Gastrocnemius medialis (tissue), 4 donors: ENCODE results near the gene RNPEP. TPM values are rescaled to one million over a fixed set of nuclear protein-coding genes. Genes with fewer than 3 reads are reported as not detected.

Experiments
- ATAC-seq, 2 donors: fragments of 150-250 bp; one replicate each; pipeline ENCODE4 v1.9.1; 2016
- DNase-seq, 2 donors: peaks; one replicate each; pipeline ENCODE4 v3.0.0-alpha.2; 2019
- H3K27ac ChIP-seq, 4 donors: fragments of 200-600 bp; sonication (generic); 1 replicate in 1 of 4; 2 replicates in 3 of 4; pipeline ENCODE4 v1.5.1; 2016 to 2018; ENCODE audit warnings: mild to moderate bottlenecking in 2 of 4, moderate library complexity in 1 of 4
- H3K27me3 ChIP-seq, 3 donors: fragments of 200-600 bp; sonication (generic) in 2 of 3; 1 replicate in 1 of 3; 2 replicates in 2 of 3; pipeline versions ENCODE4 v1.5.1 to v1.6.0; 2016 to 2019; ENCODE audit warnings: mild to moderate bottlenecking in 1 of 3, moderate library complexity in 1 of 3
- H3K36me3 ChIP-seq, 2 donors: fragments of 200-600 bp; sonication (generic) in 1 of 2; one replicate each; pipeline ENCODE4 v1.5.1; 2017 to 2018
- H3K4me1 ChIP-seq, 2 donors: fragments of 200-600 bp; sonication (generic) in 1 of 2; one replicate each; pipeline ENCODE4 v1.5.1; 2016 to 2017; ENCODE audit warnings: mild to moderate bottlenecking in 2 of 2
- H3K4me3 ChIP-seq, 4 donors: fragments of 200-600 bp; sonication (generic) in 3 of 4; 1 replicate in 1 of 4; 2 replicates in 3 of 4; pipeline ENCODE4 v1.5.1; 2016 to 2019; ENCODE audit warnings: mild to moderate bottlenecking in 2 of 4
- H3K9me3 ChIP-seq, 3 donors: fragments of 200-600 bp; sonication (generic) in 2 of 3; 1 replicate in 1 of 3; 2 replicates in 2 of 3; pipeline ENCODE4 v1.5.1; 2016 to 2019
- POLR2A ChIP-seq, 2 donors: fragments of 450-650 bp; IDR thresholded peaks; one replicate each; pipeline ENCODE4 v1.6.1; 2017; ENCODE audit warnings: antibody characterized with exemption in 2 of 2, mild to moderate bottlenecking in 2 of 2, moderate library complexity in 2 of 2
- in situ Hi-C, 4 donors: fragments of 200-750 bp; cut with MboI; loops; one replicate each; pipeline versions ENCODE4 v1.15.0 to v1.8.0; 2017; ENCODE audit warnings: low sequenced_read_pairs in 4 of 4
- intact Hi-C: fragments of 100-400 bp; cut with DNase I; formaldehyde crosslinking; loops from one replicate; pipeline ENCODE4 v1.15.1; 2023; ENCODE audit warnings: low total_unique reads
- total RNA-seq, 4 donors: library from RNA; depleted of rRNA; stranded (reverse); fragments of >200 nt; gene quantifications; one replicate each; pipeline versions ENCODE4 v1.1.0 to v1.2.3, GENCODE V29; 2016
- TF ChIP-seq, protein P1 (sequence below), 5 experiments: fragments of 450-650 bp in 3 of 5; fragments of 200-600 bp in 2 of 5; sonication (generic) in 2 of 5; IDR thresholded peaks in 4 of 5; conservative IDR thresholded peaks in 1 of 5; 1 replicate in 4 of 5; 2 replicates in 1 of 5; pipeline ENCODE4 v1.5.1; 2016 to 2019; ENCODE audit warnings: antibody characterized with exemption in 5 of 5, mild to moderate bottlenecking in 3 of 5, moderate library complexity in 3 of 5

The RNPEP gene
- total RNA-seq, 4 donors from 2014 or later = 11.1 to 24.9 (median 21.2) TPM

DNA sequence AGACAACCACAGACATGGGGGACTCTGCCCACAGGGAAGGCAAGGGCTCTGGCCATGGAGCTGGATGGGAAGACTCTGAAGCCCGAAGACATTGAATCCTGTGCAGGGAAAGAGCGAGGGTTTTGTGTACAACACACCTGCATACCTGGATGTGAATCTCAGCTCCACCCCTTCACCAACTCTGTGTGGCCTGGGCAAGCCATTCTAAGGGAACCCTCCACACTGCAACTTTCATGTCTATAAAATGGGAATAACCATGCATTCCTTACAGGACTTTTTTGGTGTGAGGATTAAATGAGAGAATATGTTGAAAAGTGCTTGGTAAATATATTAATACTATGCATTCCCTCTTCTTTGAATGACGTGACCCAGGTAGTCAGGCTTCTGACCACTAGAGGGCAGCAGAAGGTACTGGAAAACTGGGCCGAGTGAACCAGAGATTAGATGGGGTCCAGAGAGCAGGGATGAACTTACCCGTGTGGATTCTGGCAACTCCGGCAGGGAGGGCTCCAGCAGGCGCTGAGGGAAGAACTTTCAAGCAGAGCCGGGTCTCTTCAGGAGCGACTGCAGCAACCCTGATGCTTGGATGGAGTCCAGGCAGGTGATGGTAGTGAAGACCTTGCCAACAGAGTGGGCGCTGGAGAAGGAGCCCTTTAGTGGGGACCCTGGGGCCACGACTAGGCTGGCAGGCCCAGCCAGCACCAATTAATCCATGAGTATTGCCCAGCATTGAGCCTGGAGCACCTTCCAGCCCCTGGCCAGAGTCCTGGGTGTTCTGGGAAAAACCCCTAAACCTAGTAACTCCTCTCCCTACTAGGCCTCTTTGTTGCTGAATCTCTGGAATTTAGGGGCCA lies 27.1 kb downstream of the RNPEP start:
- Histone ChIP-seq H3K36me3 (peaks cover 0 to 15% of the 10 kb centered on the region in 2 donors), H3K9me3 (no peaks in the 10 kb centered on the region), H3K27ac (no peak overlapping the region), H3K27me3 (no peaks in the 10 kb centered on the region), H3K4me1 (no peaks in the 10 kb centered on the region), H3K4me3 (no peak overlapping the region)
- peak; percentile 72 to 83 for ATAC-seq
- in situ Hi-C loops = loop anchor here (5.0 to 10.0 kb wide), 2 partner anchors 105 to 108 kb away; no protein-coding TSS in a partner anchor
- peak; percentile 33 for DNase-seq
- intact Hi-C loops = loop anchor here (1.0 kb wide), 2 partner anchors 110 to 126 kb away; no protein-coding TSS in a partner anchor
- TF ChIP-seq, protein P1, sequence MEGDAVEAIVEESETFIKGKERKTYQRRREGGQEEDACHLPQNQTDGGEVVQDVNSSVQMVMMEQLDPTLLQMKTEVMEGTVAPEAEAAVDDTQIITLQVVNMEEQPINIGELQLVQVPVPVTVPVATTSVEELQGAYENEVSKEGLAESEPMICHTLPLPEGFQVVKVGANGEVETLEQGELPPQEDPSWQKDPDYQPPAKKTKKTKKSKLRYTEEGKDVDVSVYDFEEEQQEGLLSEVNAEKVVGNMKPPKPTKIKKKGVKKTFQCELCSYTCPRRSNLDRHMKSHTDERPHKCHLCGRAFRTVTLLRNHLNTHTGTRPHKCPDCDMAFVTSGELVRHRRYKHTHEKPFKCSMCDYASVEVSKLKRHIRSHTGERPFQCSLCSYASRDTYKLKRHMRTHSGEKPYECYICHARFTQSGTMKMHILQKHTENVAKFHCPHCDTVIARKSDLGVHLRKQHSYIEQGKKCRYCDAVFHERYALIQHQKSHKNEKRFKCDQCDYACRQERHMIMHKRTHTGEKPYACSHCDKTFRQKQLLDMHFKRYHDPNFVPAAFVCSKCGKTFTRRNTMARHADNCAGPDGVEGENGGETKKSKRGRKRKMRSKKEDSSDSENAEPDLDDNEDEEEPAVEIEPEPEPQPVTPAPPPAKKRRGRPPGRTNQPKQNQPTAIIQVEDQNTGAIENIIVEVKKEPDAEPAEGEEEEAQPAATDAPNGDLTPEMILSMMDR (IDR thresholded peaks at IDR 0.05 in 4 of 5, conservative IDR thresholded peaks at IDR 0.05 in 1 of 5) = peak; percentile 50 to 88 (median 78)
- TF ChIP-seq POLR2A (IDR thresholded peaks at IDR 0.05) = no peak

- no peaks in the 10 kb centered on the region for H3K9me3 ChIP-seq
- peaks cover 0 to 6% of the 10 kb centered on the region in 2 donors for H3K36me3 ChIP-seq
- H3K4me3 ChIP-seq = no peak within 1 kb of the TSS
- TF ChIP-seq POLR2A (IDR thresholded peaks at IDR 0.05) = no peak
- TF ChIP-seq, protein P1 (IDR thresholded peaks at IDR 0.05 in 4 of 5, conservative IDR thresholded peaks at IDR 0.05 in 1 of 5) = no peak
- in situ Hi-C loops (loop anchor here in 3 of 4 donors (5.0 to 10.0 kb wide), 2 partner anchors 104 to 107 kb away; no protein-coding TSS in a partner anchor), intact Hi-C loops (no loop called here)
- no peaks in the 10 kb centered on the region for H3K4me1 ChIP-seq
- H3K27me3 ChIP-seq = no peaks in the 10 kb centered on the region
- ATAC-seq (no peak), DNase-seq (no peak)
- no peak within 1 kb of the TSS for H3K27ac ChIP-seq
Measured at GRCh38 chr1:202010180-202011015, 27.9 kb downstream of the RNPEP start, which contains the start of gene ELF3. Gene ELF3, plus strand, starts transcription at chr1:202010587. Its CDS starts 550 bp downstream, at chr1:202011137.

DNA sequence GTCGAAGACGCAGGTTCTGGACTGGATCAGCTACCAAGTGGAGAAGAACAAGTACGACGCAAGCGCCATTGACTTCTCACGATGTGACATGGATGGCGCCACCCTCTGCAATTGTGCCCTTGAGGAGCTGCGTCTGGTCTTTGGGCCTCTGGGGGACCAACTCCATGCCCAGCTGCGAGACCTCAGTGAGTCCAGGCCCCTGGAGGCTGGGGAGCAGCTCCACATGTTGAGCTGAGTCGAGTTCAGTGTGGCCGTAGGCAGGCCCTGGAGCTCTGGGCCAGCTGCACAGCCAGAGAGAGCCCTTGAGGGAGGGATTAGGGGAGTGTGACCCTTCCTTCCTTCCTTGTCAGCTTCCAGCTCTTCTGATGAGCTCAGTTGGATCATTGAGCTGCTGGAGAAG lies 29.5 kb downstream of the RNPEP start:
- Histone ChIP-seq H3K4me3 (no peak overlapping the region), H3K9me3 (no peaks in the 10 kb centered on the region), H3K4me1 (no peaks in the 10 kb centered on the region), H3K27me3 (no peaks in the 10 kb centered on the region), H3K27ac (no peak overlapping the region), H3K36me3 (no peaks in the 10 kb centered on the region)
- intact Hi-C loops = no loop called here
- in situ Hi-C loops = loop anchor here in 3 of 4 donors (5.0 to 10.0 kb wide), 2 partner anchors 103 to 105 kb away; no protein-coding TSS in a partner anchor
- no peak for DNase-seq
- no peak for ATAC-seq
- TF ChIP-seq POLR2A (IDR thresholded peaks at IDR 0.05) = no peak
- TF ChIP-seq, protein P1 (IDR thresholded peaks at IDR 0.05 in 4 of 5, conservative IDR thresholded peaks at IDR 0.05 in 1 of 5) = no peak

DNA sequence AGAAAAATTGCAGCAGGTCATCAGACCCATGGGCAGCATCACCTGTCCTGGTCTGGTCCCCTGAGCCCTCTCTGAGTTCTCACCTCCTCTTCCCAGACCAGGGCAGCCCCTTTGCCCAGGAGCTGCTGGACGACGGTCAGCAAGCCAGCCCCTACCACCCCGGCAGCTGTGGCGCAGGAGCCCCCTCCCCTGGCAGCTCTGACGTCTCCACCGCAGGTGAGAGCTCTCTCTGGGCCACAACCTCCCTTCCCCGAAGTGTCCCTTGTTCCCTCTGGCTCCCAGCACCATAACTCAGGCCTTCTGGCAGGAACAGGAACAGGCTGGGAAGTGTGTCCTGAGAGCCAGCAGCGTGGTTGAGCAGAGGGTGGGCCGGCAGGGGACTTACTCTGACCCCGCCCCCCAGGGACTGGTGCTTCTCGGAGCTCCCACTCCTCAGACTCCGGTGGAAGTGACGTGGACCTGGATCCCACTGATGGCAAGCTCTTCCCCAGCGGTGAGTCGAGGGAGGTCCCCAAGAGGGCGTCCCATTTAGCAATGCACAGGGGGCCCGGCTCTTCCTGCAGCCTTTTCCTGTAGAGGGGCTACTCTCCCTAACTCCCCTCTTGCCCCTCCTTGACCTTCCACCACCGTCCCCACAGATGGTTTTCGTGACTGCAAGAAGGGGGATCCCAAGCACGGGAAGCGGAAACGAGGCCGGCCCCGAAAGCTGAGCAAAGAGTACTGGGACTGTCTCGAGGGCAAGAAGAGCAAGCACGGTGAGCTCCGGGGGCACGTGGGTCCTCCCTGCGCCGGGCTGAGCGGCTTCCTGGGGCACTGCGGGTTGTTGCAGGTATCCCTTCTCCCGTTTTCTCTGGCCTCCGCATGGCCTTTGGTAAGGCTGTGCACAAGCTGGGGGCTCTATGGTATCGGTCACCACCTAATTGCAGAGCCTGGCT lies 30.4 kb downstream of the RNPEP start:
- ATAC-seq (no peak), DNase-seq (no peak)
- no peaks in the 10 kb centered on the region for H3K4me1 ChIP-seq
- no peak overlapping the region for H3K27ac ChIP-seq
- intact Hi-C loops = no loop called here
- TF ChIP-seq POLR2A (IDR thresholded peaks at IDR 0.05) = no peak
- TF ChIP-seq, protein P1 (IDR thresholded peaks at IDR 0.05 in 4 of 5, conservative IDR thresholded peaks at IDR 0.05 in 1 of 5) = no peak
- in situ Hi-C loops = loop anchor here in 3 of 4 donors (5.0 to 10.0 kb wide), 2 partner anchors 102 to 104 kb away; no protein-coding TSS in a partner anchor
- no peaks in the 10 kb centered on the region for H3K9me3 ChIP-seq
- H3K4me3 ChIP-seq = no peak overlapping the region
- H3K36me3 ChIP-seq = no peaks in the 10 kb centered on the region
- no peaks in the 10 kb centered on the region for H3K27me3 ChIP-seq
